ENCODE results near the gene YY1.
"Not testable (repeated sequence)": the region's sequence is repeated elsewhere in the genome, so short reads cannot be mapped to it uniquely, and the experiment has no call there.

The YY1 gene

GRCh38 chr14:100213956-100214769, 24.8 kb upstream of the YY1 start:
- peak in 53 of 56 donors; percentile 20 to 88 (median 67) for DNase-seq

DNA sequence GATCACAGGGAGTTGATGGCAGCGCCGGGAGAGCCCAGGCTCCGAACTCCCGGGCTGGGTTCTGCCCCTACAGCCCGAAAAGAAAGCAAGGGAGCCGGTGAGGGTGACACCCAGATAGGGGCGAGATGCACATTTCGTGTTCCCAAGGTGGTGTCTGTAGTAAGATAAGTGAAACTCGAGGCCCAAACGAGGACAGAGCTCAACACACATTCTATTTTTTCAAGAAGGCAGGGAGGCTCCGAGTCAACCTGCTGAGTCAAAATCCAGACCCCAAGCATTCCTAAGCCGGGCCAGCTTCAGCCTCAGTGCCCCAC, 24.2 kb upstream of the YY1 start:
- no peak for DNase-seq

- no peak for DNase-seq
Observed at GRCh38 chr14:100215330-100215885, 23.5 kb upstream of the YY1 start.

DNA sequence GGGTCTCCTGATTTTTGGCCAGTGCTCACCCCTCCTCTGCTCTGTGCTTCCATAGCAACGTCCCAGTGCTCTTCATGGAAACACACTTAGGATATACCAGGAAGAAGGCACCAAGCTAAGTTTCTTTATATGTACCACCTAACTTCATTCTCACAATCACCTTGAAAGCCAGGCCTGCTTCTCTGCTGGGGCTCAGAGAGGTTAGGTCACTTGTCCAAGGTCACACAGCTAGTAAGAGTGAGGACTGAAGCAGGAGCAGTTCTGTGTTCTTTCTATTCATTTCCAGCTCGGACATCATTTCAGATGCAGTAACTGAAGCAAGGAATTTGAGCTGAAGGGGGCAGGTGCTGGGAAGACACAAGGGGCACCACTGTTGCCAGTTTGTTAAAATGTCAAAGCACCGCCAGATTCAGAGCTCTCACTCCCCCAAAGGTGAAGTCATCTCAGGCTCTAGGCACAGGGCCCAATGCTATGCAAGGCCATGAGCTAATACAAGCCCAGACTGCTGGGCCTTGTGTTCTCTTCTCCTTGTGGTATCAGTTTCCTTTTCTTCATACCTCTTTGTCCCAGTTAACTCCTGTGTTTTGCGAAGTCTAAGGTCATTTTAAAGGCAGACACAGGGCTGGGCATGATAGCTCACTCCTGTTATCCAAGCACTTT, 19.7 kb upstream of the YY1 start:
- DNase-seq, result no peak

DNA sequence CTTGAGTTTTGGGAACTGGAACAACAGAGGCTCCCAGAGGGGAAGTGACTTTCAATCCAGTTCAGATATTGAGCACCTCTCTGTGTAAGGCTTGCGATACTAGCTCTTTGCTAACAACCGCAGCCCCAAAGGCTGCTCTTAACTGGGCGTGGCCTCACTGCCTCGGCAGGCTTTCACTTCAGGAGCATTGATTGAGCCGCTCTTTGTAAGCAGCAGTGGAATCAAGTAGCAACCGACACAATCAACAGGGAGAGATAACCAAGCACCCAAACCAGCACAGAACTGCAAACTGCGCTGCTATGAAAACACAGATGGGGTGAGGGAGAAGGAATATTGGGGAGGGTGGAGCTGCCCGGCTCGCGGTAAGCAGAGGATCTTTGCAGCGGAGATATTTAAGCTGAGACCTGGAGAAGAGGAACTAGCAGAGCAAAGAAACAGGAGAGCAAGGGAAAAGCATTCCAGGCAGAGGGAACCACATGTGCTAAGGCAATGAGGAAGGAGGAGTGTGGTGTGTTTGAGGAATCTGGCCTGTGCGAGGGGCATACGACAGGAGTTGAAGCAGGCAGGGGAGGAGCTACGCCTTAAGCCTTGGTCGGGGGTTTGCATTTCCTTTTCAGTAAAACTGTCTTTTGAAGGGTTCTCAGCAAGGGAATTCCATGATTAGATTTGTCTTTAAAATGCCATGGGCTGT, 17.3 kb upstream of the YY1 start:
- DNase-seq, result peak in 16 of 56 donors; percentile 3 to 57 (median 16)

GRCh38 chr14:100222224-100223093, 16.5 kb upstream of the YY1 start:
- no peak for DNase-seq

GRCh38 chr14:100223332-100224201, 15.4 kb upstream of the YY1 start:
- DNase-seq, result no peak

- no peak for DNase-seq
Observed at GRCh38 chr14:100224229-100224866, 14.6 kb upstream of the YY1 start.

GRCh38 chr14:100225169-100225568, 13.8 kb upstream of the YY1 start:
- no peak for DNase-seq

DNA sequence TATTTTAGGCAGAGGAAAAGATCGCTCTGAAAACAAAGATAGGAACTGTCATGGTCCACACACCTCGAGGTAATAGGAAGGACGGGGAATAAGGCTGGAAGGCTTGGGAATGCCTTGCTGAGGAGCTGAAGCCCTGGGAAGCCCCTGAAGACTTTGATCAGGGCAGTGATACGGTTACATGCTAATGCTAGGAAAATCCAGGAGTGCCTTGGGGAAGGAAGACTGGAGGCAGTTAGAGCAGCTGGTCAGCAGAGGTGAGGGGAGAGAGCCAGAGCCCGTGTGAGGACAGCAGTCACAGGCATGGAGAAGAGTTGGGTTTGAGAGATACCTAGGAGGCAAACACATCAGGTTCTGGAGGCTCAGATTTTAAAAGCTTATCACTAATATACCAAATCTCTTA, 8.6 kb upstream of the YY1 start:
- no peak for DNase-seq

DNA sequence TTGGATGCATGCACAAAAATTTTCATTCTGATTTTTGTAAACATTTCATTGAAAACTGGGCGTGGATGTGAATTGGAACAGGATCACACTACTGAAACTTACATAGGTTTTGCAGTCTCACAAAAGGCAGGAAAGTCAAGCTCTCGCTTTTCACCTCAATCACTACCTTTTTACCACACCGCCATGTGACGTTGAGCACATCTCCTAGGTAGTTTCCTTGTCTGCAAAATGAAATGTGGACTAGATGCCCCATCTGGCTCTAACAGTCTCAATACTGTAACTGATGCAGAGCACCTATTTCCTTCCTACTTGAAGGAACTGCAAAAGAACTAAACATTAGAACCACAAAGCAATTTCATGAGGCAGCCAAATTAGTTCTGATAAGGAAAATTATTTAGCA, 4.4 kb upstream of the YY1 start:
- DNase-seq, result no peak

DNA sequence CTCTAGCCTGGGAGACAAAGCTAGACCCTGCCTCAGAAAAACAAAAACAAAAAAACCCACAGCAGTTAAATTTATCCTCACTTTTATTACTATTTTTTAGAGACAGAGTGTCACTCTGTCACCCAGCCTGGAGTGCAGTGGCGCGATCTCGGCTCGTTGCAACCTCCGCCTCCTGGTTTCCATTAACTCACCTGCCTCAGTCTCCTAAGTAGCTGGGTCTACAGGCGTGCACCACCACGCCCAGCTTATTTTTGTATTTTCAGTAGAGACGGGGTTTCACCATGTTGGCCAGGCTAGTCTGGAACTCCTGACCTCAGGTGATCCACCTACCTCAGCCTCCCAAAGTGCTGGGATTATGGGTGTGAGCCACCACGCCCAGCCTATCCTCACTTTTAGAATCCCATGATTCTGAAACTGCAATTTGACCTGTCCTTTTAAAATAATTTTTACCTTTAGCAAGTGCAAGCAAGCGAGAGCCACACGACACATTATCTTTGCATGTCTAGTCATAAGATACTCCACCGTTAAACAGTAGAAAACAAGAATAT, 2.6 kb upstream of the YY1 start:
- not testable (repeated sequence) for DNase-seq

DNA sequence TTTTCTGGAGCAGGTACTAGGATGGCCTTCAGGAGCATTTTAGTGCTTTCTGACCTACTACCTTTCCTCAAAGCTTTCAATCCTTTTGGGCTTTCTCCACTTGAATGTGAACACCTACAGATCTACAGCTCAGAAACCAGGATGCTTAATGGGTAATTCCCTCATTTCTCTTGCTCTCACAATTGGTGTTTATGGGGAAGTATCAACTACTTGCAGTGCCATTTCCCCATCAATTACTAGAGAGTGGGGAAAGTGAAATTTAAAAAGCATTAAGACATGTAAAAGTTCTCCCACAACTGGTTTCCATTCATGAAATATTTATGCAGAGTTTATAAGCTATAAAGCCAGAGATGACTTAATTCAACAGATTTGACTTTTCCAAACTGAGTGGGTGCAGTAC, 2.1 kb upstream of the YY1 start:
- no peak for DNase-seq

- peak in 23 of 56 donors; percentile 13 to 55 (median 31) for DNase-seq
Observed at GRCh38 chr14:100237735-100238418, 1.1 kb upstream of the YY1 start.

GRCh38 chr14:100239211-100239839, 381 bp downstream of the YY1 start:
- DNase-seq, result peak in 7 of 56 donors; percentile 15 to 49 (median 38)

DNA sequence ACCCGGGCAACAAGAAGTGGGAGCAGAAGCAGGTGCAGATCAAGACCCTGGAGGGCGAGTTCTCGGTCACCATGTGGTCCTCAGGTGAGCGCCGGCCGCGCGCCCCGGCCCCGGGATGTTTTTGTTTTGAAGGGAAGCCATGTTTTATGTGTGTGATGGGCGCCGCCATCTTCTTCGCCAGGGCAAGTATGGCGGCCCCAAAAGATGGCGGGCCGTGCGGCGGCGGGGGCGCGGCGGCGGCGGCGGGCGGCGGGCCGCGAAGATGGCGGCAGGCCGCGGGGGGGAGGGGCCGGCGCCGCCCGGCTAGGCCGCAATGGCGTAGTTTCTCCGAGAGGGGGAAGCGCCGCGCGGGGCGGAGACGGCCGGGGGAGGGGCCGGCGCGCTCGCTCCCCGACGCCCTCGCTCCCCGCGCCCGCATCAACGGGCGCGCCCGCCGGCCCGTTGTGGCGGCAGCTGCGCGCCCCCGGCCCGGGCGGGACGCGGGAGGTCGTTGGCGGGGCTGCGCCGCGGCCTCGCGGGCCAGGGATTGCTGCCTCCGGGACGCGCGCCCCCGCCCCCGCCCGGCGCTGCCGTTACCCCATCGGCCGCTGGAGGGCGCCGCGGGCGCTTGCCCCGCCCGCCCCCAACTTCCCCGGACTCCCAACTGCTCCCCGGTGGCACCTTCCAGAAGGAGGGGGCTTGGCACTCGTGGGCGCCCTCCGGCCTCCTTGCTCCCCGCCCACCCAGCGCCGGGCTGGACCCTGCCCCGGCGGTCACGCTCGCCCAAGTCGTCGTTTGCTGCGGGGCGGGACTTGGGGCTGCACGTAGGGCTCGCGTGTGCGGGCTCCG, 1.1 kb downstream of the YY1 start:
- DNase-seq, result peak in 55 of 56 donors; percentile 23 to 88 (median 78)

- no peak for DNase-seq
Observed at GRCh38 chr14:100240668-100241032, 1.7 kb downstream of the YY1 start.

Data from nucleus accumbens (tissue), 56 donors.